DMS53 (cell line): Measurements from ENCODE around the gene GOLGA8N.
"Not testable (repeated sequence)": the region's sequence is repeated elsewhere in the genome, so short reads cannot be mapped to it uniquely, and the experiment has no call there.

Experiments used
- DNase-seq: peaks from one replicate; lab custom pipeline; 2025; lab: John Stamatoyannopoulos, UW

The GOLGA8N gene

GRCh38 chr15:32593151-32593550 lies at the start of gene GOLGA8N:
Gene GOLGA8N (plus strand): TSS chr15:32593456.
- not testable (repeated sequence) for DNase-seq

GRCh38 chr15:32543456-32543855 lies 49.8 kb upstream of the GOLGA8N start:
- DNase-seq, result not testable (repeated sequence)

- DNase-seq, result not testable (repeated sequence)
Measured at GRCh38 chr15:32545129-32545528, 48.1 kb upstream of the GOLGA8N start.

- not testable (repeated sequence) for DNase-seq
Measured at GRCh38 chr15:32554587-32554986, 38.7 kb upstream of the GOLGA8N start.

- not testable (repeated sequence) for DNase-seq
Measured at GRCh38 chr15:32562198-32562597, 31.1 kb upstream of the GOLGA8N start.

- DNase-seq, result not testable (repeated sequence)
Measured at GRCh38 chr15:32568988-32569387, 24.3 kb upstream of the GOLGA8N start.

GRCh38 chr15:32578482-32578881 lies 14.8 kb upstream of the GOLGA8N start:
- not testable (repeated sequence) for DNase-seq

GRCh38 chr15:32585844-32586243 lies 7.4 kb upstream of the GOLGA8N start:
- DNase-seq, result not testable (repeated sequence)

- not testable (repeated sequence) for DNase-seq
Measured at GRCh38 chr15:32609518-32609917, 16.3 kb downstream of the GOLGA8N start.

GRCh38 chr15:32610719-32611118 lies 17.5 kb downstream of the GOLGA8N start:
- not testable (repeated sequence) for DNase-seq

- DNase-seq, result not testable (repeated sequence)
Measured at GRCh38 chr15:32614712-32615050, 21.4 kb downstream of the GOLGA8N start.

- not testable (repeated sequence) for DNase-seq
Measured at GRCh38 chr15:32615051-32615870, 22.0 kb downstream of the GOLGA8N start, which contains the start of gene ARHGAP11A. Gene ARHGAP11A (plus strand): TSS chr15:32615504. CDS start chr15:32616212, 708 bp downstream.

- DNase-seq, result not testable (repeated sequence)
Measured at GRCh38 chr15:32615871-32616426, 22.7 kb downstream of the GOLGA8N start.

- DNase-seq, result no peak
Measured at GRCh38 chr15:32636410-32636809, 43.2 kb downstream of the GOLGA8N start.

GRCh38 chr15:32636908-32637567 lies 43.8 kb downstream of the GOLGA8N start:
- DNase-seq, result no peak

GRCh38 chr15:32637704-32638103 lies 44.4 kb downstream of the GOLGA8N start:
- DNase-seq, result no peak

GRCh38 chr15:32641517-32642059 lies 48.3 kb downstream of the GOLGA8N start, which contains the start of gene SCG5:
Gene SCG5 (plus strand): TSS chr15:32641710. CDS start chr15:32643593, 1,883 bp downstream.
- peak; percentile 92 for DNase-seq

- no peak for DNase-seq
Measured at GRCh38 chr15:32642667-32643435, 49.6 kb downstream of the GOLGA8N start.

- no peak for DNase-seq
Measured at GRCh38 chr15:32643907-32644445, 50.7 kb downstream of the GOLGA8N start.

- DNase-seq, result no peak
Measured at GRCh38 chr15:32646291-32646690, 53.0 kb downstream of the GOLGA8N start.

GRCh38 chr15:32649342-32649741 lies 56.1 kb downstream of the GOLGA8N start:
- peak; percentile 8 for DNase-seq
